Neural progenitor cell (in vitro differentiated cells): ENCODE measurements around the gene ADGRG7. TPM values are rescaled to one million over a fixed set of nuclear protein-coding genes. Genes with fewer than 3 reads are reported as not detected.

Experiments
- DNase-seq: peaks from one replicate; pipeline ENCODE4 v3.0.0-alpha.2; 2016; ENCODE audit warnings: low spot score
- H2AFZ ChIP-seq: fragments of 200-600 bp; sonication (generic); replicated peaks from 2 replicates; pipeline ENCODE4 v1.6.1; 2016; ENCODE audit warnings: antibody characterized with exemption
- H3F3A ChIP-seq: fragments of 200-600 bp; sonication (generic); 2 replicates; pipeline ENCODE4 v1.6.1; 2016; ENCODE audit warnings: antibody characterized with exemption, low read depth
- H3K27ac ChIP-seq: fragments of 200-600 bp; sonication (generic); 2 replicates; pipeline ENCODE4 v1.5.1; 2016; ENCODE audit warnings: mild to moderate bottlenecking
- H3K27me3 ChIP-seq: fragments of 200-600 bp; sonication (generic); 2 replicates; pipeline ENCODE4 v1.6.1; 2016; ENCODE audit warnings: mild to moderate bottlenecking, moderate library complexity
- H3K36me3 ChIP-seq: fragments of 200-600 bp; sonication (generic); 2 replicates; pipeline ENCODE4 v1.5.1; 2016
- H3K4me1 ChIP-seq: fragments of 200-600 bp; sonication (generic); 2 replicates; pipeline ENCODE4 v1.6.1; 2016; ENCODE audit warnings: mixed run types
- H3K4me2 ChIP-seq: fragments of 200-600 bp; sonication (generic); 2 replicates; pipeline ENCODE4 v1.6.1; 2016
- H3K4me3 ChIP-seq: fragments of 200-600 bp; sonication (generic); 2 replicates; pipeline ENCODE4 v1.5.1; 2016
- H3K79me2 ChIP-seq: fragments of 200-600 bp; sonication (generic); 2 replicates; pipeline ENCODE4 v1.6.1; 2016; ENCODE audit warnings: low read depth
- H3K9ac ChIP-seq: fragments of 200-600 bp; sonication (generic); 2 replicates; pipeline ENCODE4 v1.6.1; 2016
- H3K9me3 ChIP-seq: fragments of 200-600 bp; sonication (generic); 2 replicates; pipeline ENCODE4 v1.5.1; 2016; ENCODE audit warnings: low read depth
- H4K20me1 ChIP-seq: fragments of 200-600 bp; sonication (generic); 2 replicates; pipeline ENCODE4 v1.6.1; 2016; ENCODE audit warnings: low read depth
- H3K27ac Mint-ChIP-seq: 3 replicates; pipeline ENCODE4 v1.8.0; 2021; ENCODE audit warnings: mixed read lengths
- H3K27me3 Mint-ChIP-seq: 2 replicates; pipeline ENCODE4 v1.8.0; 2022; ENCODE audit warnings: low read depth, mild to moderate bottlenecking, inconsistent platforms, moderate library complexity, mixed read lengths; ENCODE audit not compliant: insufficient read depth
- H3K36me3 Mint-ChIP-seq: 3 replicates; pipeline ENCODE4 v1.8.0; 2021; ENCODE audit warnings: mixed read lengths
- H3K4me1 Mint-ChIP-seq: 3 replicates; pipeline ENCODE4 v1.8.0; 2021; ENCODE audit warnings: mixed read lengths
- H3K4me3 Mint-ChIP-seq: 3 replicates; pipeline ENCODE4 v1.8.0; 2021; ENCODE audit warnings: mild to moderate bottlenecking, moderate library complexity, mixed read lengths
- H3K9me3 Mint-ChIP-seq: 3 replicates; pipeline ENCODE4 v1.8.0; 2020; ENCODE audit warnings: mixed read lengths
- CTCF ChIP-seq: fragments of 200-600 bp; sonication (generic); IDR thresholded peaks from 2 replicates; pipeline ENCODE4 v1.5.1; 2017; ENCODE audit warnings: antibody characterized with exemption, mild to moderate bottlenecking
- EZH2 ChIP-seq: fragments of 200-600 bp; sonication (generic); IDR thresholded peaks from 2 replicates; pipeline ENCODE4 v1.6.1; 2017; ENCODE audit warnings: antibody characterized with exemption, mild to moderate bottlenecking, moderate library complexity
- EZH2phosphoT487 ChIP-seq: fragments of 200-600 bp; sonication (generic); IDR thresholded peaks from 2 replicates; pipeline ENCODE4 v1.6.1; 2017; ENCODE audit warnings: antibody characterized with exemption
- total RNA-seq: library from RNA; depleted of rRNA; stranded (reverse); fragments of >200 nt; gene quantifications from 2 replicates; pipeline ENCODE4 v1.2.3, GENCODE V29; 2015; ENCODE audit warnings: low replicate concordance

The ADGRG7 gene
- total RNA-seq, 1 donor from 2014 or later: not detected

GRCh38 chr3:100647171-100647570 lies 37.8 kb downstream of the ADGRG7 start:
- TF ChIP-seq EZH2phosphoT487: no peak
- TF ChIP-seq EZH2: no peak
- no peak for TF ChIP-seq CTCF
- no peaks in the 10 kb centered on the region for H3K79me2 ChIP-seq
- no peaks in the 10 kb centered on the region for H3K36me3 Mint-ChIP-seq
- DNase-seq: no peak
- no peak overlapping the region for H2AFZ ChIP-seq
- no peaks in the 10 kb centered on the region for H3K4me1 ChIP-seq
- no peaks in the 10 kb centered on the region for H4K20me1 ChIP-seq
- no peaks in the 10 kb centered on the region for H3F3A ChIP-seq
- no peaks in the 10 kb centered on the region for H3K27me3 ChIP-seq
- H3K4me2 ChIP-seq: no peak overlapping the region
- no peaks in the 10 kb centered on the region for H3K4me1 Mint-ChIP-seq
- H3K27ac ChIP-seq: no peak overlapping the region
- H3K27ac Mint-ChIP-seq: no peak overlapping the region
- H3K9ac ChIP-seq: no peak overlapping the region
- no peaks in the 10 kb centered on the region for H3K9me3 Mint-ChIP-seq
- no peaks in the 10 kb centered on the region for H3K9me3 ChIP-seq
- H3K4me3 ChIP-seq: no peak overlapping the region
- peaks cover 3% of the 10 kb centered on the region for H3K27me3 Mint-ChIP-seq
- no peak overlapping the region for H3K4me3 Mint-ChIP-seq
- H3K36me3 ChIP-seq: no peaks in the 10 kb centered on the region

- no peak overlapping the region for H2AFZ ChIP-seq
- no peak overlapping the region for H3K4me3 ChIP-seq
- H3K9me3 ChIP-seq: no peaks in the 10 kb centered on the region
- Mint-ChIP-seq H3K9me3 (no peaks in the 10 kb centered on the region), H3K27me3 (peaks cover 3% of the 10 kb centered on the region), H3K4me1 (no peaks in the 10 kb centered on the region), H3K36me3 (no peaks in the 10 kb centered on the region), H3K4me3 (no peak overlapping the region), H3K27ac (no peak overlapping the region)
- no peaks in the 10 kb centered on the region for H4K20me1 ChIP-seq
- H3K9ac ChIP-seq: no peak overlapping the region
- H3F3A ChIP-seq: no peaks in the 10 kb centered on the region
- TF ChIP-seq EZH2phosphoT487 (no peak), EZH2 (no peak), CTCF (no peak)
- H3K4me2 ChIP-seq: no peak overlapping the region
- no peaks in the 10 kb centered on the region for H3K79me2 ChIP-seq
- no peaks in the 10 kb centered on the region for H3K4me1 ChIP-seq
- no peak for DNase-seq
- no peaks in the 10 kb centered on the region for H3K36me3 ChIP-seq
- no peak overlapping the region for H3K27ac ChIP-seq
- H3K27me3 ChIP-seq: no peaks in the 10 kb centered on the region
Observed at GRCh38 chr3:100647657-100648056, 38.3 kb downstream of the ADGRG7 start.

GRCh38 chr3:100650651-100651619 lies 41.5 kb downstream of the ADGRG7 start:
- Mint-ChIP-seq H3K4me3 (no peak overlapping the region), H3K27me3 (peaks cover 5% of the 10 kb centered on the region), H3K27ac (no peak overlapping the region), H3K9me3 (no peaks in the 10 kb centered on the region), H3K4me1 (peaks cover 2% of the 10 kb centered on the region), H3K36me3 (no peaks in the 10 kb centered on the region)
- H3K27ac ChIP-seq: no peak overlapping the region
- no peak overlapping the region for H3K9ac ChIP-seq
- H3K4me1 ChIP-seq: peaks cover 4% of the 10 kb centered on the region
- no peaks in the 10 kb centered on the region for H3K9me3 ChIP-seq
- no peak overlapping the region for H3K4me3 ChIP-seq
- DNase-seq: no peak
- no peaks in the 10 kb centered on the region for H4K20me1 ChIP-seq
- H3K27me3 ChIP-seq: no peaks in the 10 kb centered on the region
- TF ChIP-seq EZH2phosphoT487 (no peak), EZH2 (no peak), CTCF (no peak)
- H3K79me2 ChIP-seq: no peaks in the 10 kb centered on the region
- H3K36me3 ChIP-seq: no peaks in the 10 kb centered on the region
- no peak overlapping the region for H2AFZ ChIP-seq
- peaks cover 6% of the 10 kb centered on the region for H3F3A ChIP-seq
- no peak overlapping the region for H3K4me2 ChIP-seq
